Inflammatory macrophage (primary cell): Measurements from ENCODE around the gene IQGAP2.

Source experiments
- DNase-seq, 2 donors: peaks; one replicate each; pipeline ENCODE4 v3.0.0-alpha.2; 2020 to 2022

IQGAP2 gene

DNA sequence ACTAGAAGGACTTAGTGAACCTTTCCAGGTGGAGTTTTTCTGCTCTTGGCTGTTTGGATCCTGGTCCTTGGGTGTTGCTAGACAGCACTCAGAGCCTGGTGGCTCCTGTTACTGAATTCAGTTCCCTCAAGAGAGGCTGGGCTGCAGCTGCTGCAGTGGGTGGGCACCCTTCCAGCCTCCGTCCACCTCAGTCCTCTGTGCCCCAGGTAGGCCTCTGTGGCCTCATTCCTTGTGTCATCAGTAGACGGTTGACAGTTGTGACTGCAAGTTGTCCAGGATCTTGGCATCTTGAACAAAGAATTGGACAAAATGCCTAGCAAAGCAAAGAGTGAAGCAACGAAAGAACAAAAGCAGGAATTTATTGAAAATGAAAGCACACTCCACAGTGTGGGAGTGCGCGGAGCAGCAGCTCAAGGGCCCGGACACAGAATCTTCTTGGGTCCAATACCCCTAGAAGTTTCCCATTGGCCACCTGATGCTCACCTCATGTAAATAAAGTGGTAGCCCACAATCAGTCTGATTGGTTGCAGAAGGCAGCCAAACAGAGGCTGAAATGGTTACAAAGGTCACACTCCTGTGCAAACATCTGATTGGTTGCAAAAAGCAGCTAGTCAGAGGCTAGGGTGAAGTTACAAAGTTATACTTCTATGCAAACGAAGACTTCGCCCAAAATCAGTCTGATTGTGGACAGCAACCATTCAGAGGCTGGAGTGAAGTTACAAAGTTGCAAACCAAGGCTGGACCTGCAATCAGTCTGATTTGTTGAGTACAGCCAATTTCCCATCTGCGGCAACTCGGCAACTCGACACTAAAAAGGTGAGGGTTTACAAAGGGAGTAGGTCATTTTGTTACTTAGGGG lies 352.9 kb downstream of the IQGAP2 start:
- DNase-seq: no peak

DNA sequence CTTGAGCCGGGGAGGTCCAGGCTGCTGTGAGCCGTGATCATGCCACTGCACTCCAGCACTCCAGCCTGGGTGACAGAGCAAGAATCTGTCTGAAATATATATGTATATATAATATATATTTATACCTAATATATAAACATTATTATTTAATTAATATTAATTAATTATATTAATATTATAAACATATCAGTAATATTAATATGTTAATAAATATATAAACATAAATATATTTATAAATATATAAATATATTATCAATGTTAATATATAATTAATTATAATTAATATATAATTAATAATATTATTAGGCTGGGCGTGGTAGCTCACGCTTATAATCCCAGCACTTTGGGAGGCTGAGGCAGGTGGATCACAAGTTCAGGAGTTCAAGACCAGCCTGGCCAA lies 354.0 kb downstream of the IQGAP2 start:
- no peak for DNase-seq
